Measurements from ENCODE around the gene ERC1.
A peak's percentile ranks its signal among the peaks of the same experiment; 100 is the strongest.

- TF ChIP-seq, protein P1, sequence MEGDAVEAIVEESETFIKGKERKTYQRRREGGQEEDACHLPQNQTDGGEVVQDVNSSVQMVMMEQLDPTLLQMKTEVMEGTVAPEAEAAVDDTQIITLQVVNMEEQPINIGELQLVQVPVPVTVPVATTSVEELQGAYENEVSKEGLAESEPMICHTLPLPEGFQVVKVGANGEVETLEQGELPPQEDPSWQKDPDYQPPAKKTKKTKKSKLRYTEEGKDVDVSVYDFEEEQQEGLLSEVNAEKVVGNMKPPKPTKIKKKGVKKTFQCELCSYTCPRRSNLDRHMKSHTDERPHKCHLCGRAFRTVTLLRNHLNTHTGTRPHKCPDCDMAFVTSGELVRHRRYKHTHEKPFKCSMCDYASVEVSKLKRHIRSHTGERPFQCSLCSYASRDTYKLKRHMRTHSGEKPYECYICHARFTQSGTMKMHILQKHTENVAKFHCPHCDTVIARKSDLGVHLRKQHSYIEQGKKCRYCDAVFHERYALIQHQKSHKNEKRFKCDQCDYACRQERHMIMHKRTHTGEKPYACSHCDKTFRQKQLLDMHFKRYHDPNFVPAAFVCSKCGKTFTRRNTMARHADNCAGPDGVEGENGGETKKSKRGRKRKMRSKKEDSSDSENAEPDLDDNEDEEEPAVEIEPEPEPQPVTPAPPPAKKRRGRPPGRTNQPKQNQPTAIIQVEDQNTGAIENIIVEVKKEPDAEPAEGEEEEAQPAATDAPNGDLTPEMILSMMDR (IDR thresholded peaks at IDR 0.05): peak; percentile 63 to 81 (median 77)
- TF ChIP-seq POLR2AphosphoS5 (IDR thresholded peaks at IDR 0.05) (peak in 1 of 2 donors; percentile 15), POLR2A (IDR thresholded peaks at IDR 0.05; ENCODE audit: low read depth) (no peak), EP300 (IDR thresholded peaks at IDR 0.05) (no peak)
Measured at GRCh38 chr12:1093166-1093751, 102.2 kb downstream of the ERC1 start.

Data from esophagus muscularis mucosa (tissue), 4 donors.